Measurements from ENCODE around the gene PPEF1.
"Not testable (repeated sequence)": the region's sequence is repeated elsewhere in the genome, so short reads cannot be mapped to it uniquely, and the experiment has no call there.

Gene PPEF1

GRCh38 chrX:18799911-18800310 is 92.5 kb downstream of the PPEF1 start:
- DNase-seq: no peak

- DNase-seq: no peak
Observed at GRCh38 chrX:18809641-18810040, 102.2 kb downstream of the PPEF1 start.

- no peak for DNase-seq
Observed at GRCh38 chrX:18810416-18810815, 103.0 kb downstream of the PPEF1 start.

GRCh38 chrX:18825375-18825774 is 117.9 kb downstream of the PPEF1 start:
- no peak for DNase-seq

- no peak for DNase-seq
Observed at GRCh38 chrX:18828832-18829404, 121.5 kb downstream of the PPEF1 start.

GRCh38 chrX:18833071-18833731 is 125.8 kb downstream of the PPEF1 start:
- peak in 1 of 2 experiments; percentile 9 for DNase-seq

- DNase-seq: not testable (repeated sequence)
Observed at GRCh38 chrX:18847901-18848300, 140.5 kb downstream of the PPEF1 start.

GRCh38 chrX:18855919-18856644 is 148.6 kb downstream of the PPEF1 start:
- DNase-seq: no peak

- no peak for DNase-seq
Observed at GRCh38 chrX:18856645-18856997, 149.2 kb downstream of the PPEF1 start.

- no peak for DNase-seq
Observed at GRCh38 chrX:18861511-18861910, 154.1 kb downstream of the PPEF1 start.

- DNase-seq: no peak
Observed at GRCh38 chrX:18864390-18864920, 157.0 kb downstream of the PPEF1 start.

- peak in 1 of 2 experiments; percentile 21 for DNase-seq
Observed at GRCh38 chrX:18871161-18871890, 163.9 kb downstream of the PPEF1 start.

- no peak for DNase-seq
Observed at GRCh38 chrX:18871970-18872369, 164.5 kb downstream of the PPEF1 start.

- no peak for DNase-seq
Observed at GRCh38 chrX:18872621-18873020, 165.2 kb downstream of the PPEF1 start.

- DNase-seq: no peak
Observed at GRCh38 chrX:18873189-18873791, 165.8 kb downstream of the PPEF1 start.

GRCh38 chrX:18873836-18874235 is 166.4 kb downstream of the PPEF1 start:
- DNase-seq: no peak

- DNase-seq: no peak
Observed at GRCh38 chrX:18874560-18875255, 167.3 kb downstream of the PPEF1 start.

GRCh38 chrX:18875256-18875878 is 167.9 kb downstream of the PPEF1 start:
- peak in 1 of 2 experiments; percentile 60 for DNase-seq

- no peak for DNase-seq
Observed at GRCh38 chrX:18877469-18877868, 170.0 kb downstream of the PPEF1 start.

Data from NCI-H446 (cell line).